Heart left ventricle (tissue), 16 donors: ENCODE measurements around the gene ASB9. TPM values are rescaled to one million over a fixed set of nuclear protein-coding genes. Genes with fewer than 3 reads are reported as not detected.
"Not testable (repeated sequence)": the region's sequence is repeated elsewhere in the genome, so short reads cannot be mapped to it uniquely, and the experiment has no call there.

Experiments used
- ATAC-seq, 4 donors: fragments of 200-7000 bp; cut with Tn5 transposase; one replicate each; pipeline ENCODE4 v1.9.1; 2020 to 2022; ENCODE audit warnings: moderate library complexity in 4 of 4, mild to moderate bottlenecking in 3 of 4, moderate number of reproducible peaks in 1 of 4
- DNase-seq, 5 donors: peaks; one replicate each; pipeline ENCODE4 v3.0.0-alpha.2; 2020
- H3K27ac ChIP-seq, 12 donors: fragments of 200-600 bp; sonication (generic) in 4 of 12; one replicate each; pipeline versions ENCODE4 v1.5.0 to v1.8.0; 2016 to 2022; ENCODE audit warnings: mild to moderate bottlenecking in 2 of 12
- H3K27me3 ChIP-seq, 9 donors: fragments of 200-600 bp; sonication (generic) in 2 of 9; one replicate each; pipeline versions ENCODE4 v1.5.1 to v1.8.0; 2016 to 2022; ENCODE audit warnings: mild to moderate bottlenecking in 3 of 9
- H3K36me3 ChIP-seq, 9 donors: fragments of 200-600 bp; sonication (generic) in 2 of 9; one replicate each; pipeline versions ENCODE4 v1.5.0 to v1.8.0; 2018 to 2022; ENCODE audit warnings: mild to moderate bottlenecking in 2 of 9
- H3K4me1 ChIP-seq, 12 donors: fragments of 200-600 bp; sonication (generic) in 4 of 12; one replicate each; pipeline versions ENCODE4 v1.5.0 to v1.8.0; 2016 to 2022; ENCODE audit warnings: mild to moderate bottlenecking in 3 of 12
- H3K4me3 ChIP-seq, 12 donors: fragments of 200-600 bp; sonication (generic) in 4 of 12; one replicate each; pipeline versions ENCODE4 v1.5.0 to v1.8.0; 2017 to 2022; ENCODE audit warnings: mild to moderate bottlenecking in 9 of 12, moderate library complexity in 4 of 12
- H3K9me3 ChIP-seq, 12 donors: fragments of 200-600 bp; sonication (generic) in 4 of 12; one replicate each; pipeline versions ENCODE4 v1.5.0 to v1.8.0; 2016 to 2022; ENCODE audit warnings: mild to moderate bottlenecking in 1 of 12
- CTCF ChIP-seq, 12 donors: fragments of 200-600 bp; sonication (generic) in 4 of 12; IDR thresholded peaks; one replicate each; pipeline versions ENCODE4 v1.5.0 to v1.8.0; 2018 to 2022; ENCODE audit warnings: antibody characterized with exemption in 12 of 12, mild to moderate bottlenecking in 5 of 12
- POLR2A ChIP-seq, 2 donors: fragments of 450-650 bp; IDR thresholded peaks; one replicate each; pipeline ENCODE4 v1.6.1; 2017; ENCODE audit warnings: antibody characterized with exemption in 2 of 2, mild to moderate bottlenecking in 2 of 2, moderate library complexity in 2 of 2
- WGBS, 4 donors: extraction: QIAGEN DNeasy Blood & Tissue Kit in 2 of 4; methylation state at CpG; one replicate each; pipeline versions ENCODE4 v1.1.5 to v1.1.7; 2013 to 2018; 5-methylcytosine and 5-hydroxymethylcytosine counted together
- intact Hi-C, 10 donors: fragments of 100-400 bp; cut with DNase I; formaldehyde crosslinking; loops; one replicate each; pipeline versions ENCODE4 v1.11.1 to v1.14.2; 2022
- polyA plus RNA-seq, 2 donors: library from polyadenylated mRNA; stranded (reverse); fragments of 200-250 nt; gene quantifications; one replicate each; pipeline ENCODE4 v1.2.3, GENCODE V29; 2013
- total RNA-seq, 9 donors: library from RNA; depleted of rRNA in 2 of 9; stranded (reverse); fragments of >200 nt in 2 of 9; fragmentation: NEBNext Ultra II Directional in 3 of 9; extraction: Animal tissue kit (Norgen Biotek cat#: 25700) in 3 of 9; gene quantifications; one replicate each; pipeline versions ENCODE4 v1.1.0 to v1.2.4, GENCODE V29; 2016 to 2023
- donor health status: ischemic (EF 13 %, LVEDD 7.1; RV severe dilation, severe dysfunction).
- donor health status: healthy with polysubstance abuse.
- donor health status: DM: no; HTN: yes; CAD: no.
- donor health status: DM: no; HTN: no; CAD: no.
- donor health status: ischemic (EF 25% LVEDD 6.9; RV normal size, moderate dysfunction).
- donor health status: ischemic (EF 25% LVEDD 5.7; RV mildly dilated, moderate dysfunction).
- donor health status: healthy.
- donor health status: DM: yes; HTN: yes; CAD: no.
- donor health status: ischemic (EF 35%, LVEDD 5.7; RV mildly dilated, moderate dysfunction).
- donor health status: nonischemic (EF 11% LVEDD 7.7; RV severe dilation, severe dysfunction).
- donor health status: DM: yes; HTN: yes; CAD: no.
- donor health status: PGD.
- donor health status: ischemic (EF 29% LVEDD 5.4; RV normal size, mild dysfunction).
- donor health status: nonischemic (EF 23%, LVEDD 6.1; RV moderate dilation, normal function).

ASB9 gene
- total and polyA plus RNA-seq, 11 donors: 0.37 to 2.8 (median 1.4) TPM

- intact Hi-C loops: no loop called here
- Histone ChIP-seq H3K27me3 (no peaks in the 10 kb centered on the region), H3K9me3 (no peaks in the 10 kb centered on the region), H3K4me3 (no peak overlapping the region), H3K4me1 (peaks cover 0 to 12% (median 4%) of the 10 kb centered on the region in 12 donors), H3K27ac (no peak overlapping the region), H3K36me3 (peaks cover 0 to 16% (median 0%) of the 10 kb centered on the region in 9 donors)
- TF ChIP-seq CTCF (IDR thresholded peaks at IDR 0.05): no peak
- no peak for TF ChIP-seq POLR2A (IDR thresholded peaks at IDR 0.05)
- no peak for ATAC-seq
- WGBS, 4 donors: 83 to 98% (median 89%) methylated on average over 2 of the region's 2 CpGs
- DNase-seq: no peak
Measured at GRCh38 chrX:15293451-15293850, 23.6 kb upstream of the ASB9 start.

- ATAC-seq (no peak), DNase-seq (no peak)
- WGBS, 4 donors: 74 to 91% (median 80%) methylated on average over 3 of the region's 3 CpGs
- no peaks in the 10 kb centered on the region for H3K27me3 ChIP-seq
- TF ChIP-seq CTCF (IDR thresholded peaks at IDR 0.05): no peak
- TF ChIP-seq POLR2A (IDR thresholded peaks at IDR 0.05): no peak
- H3K4me1 ChIP-seq: peaks cover 0 to 6% (median under 1%) of the 10 kb centered on the region in 12 donors
- H3K9me3 ChIP-seq: no peaks in the 10 kb centered on the region
- no peak overlapping the region for H3K27ac ChIP-seq
- H3K4me3 ChIP-seq: no peak overlapping the region
- peaks cover 0 to 20% (median 0%) of the 10 kb centered on the region in 9 donors for H3K36me3 ChIP-seq
- intact Hi-C loops: no loop called here
Measured at GRCh38 chrX:15292861-15293260, 23.0 kb upstream of the ASB9 start.

GRCh38 chrX:15277604-15278003 lies 7.7 kb upstream of the ASB9 start:
- H3K9me3 ChIP-seq: no peaks in the 10 kb centered on the region
- H3K4me3 ChIP-seq: no peak overlapping the region
- H3K27me3 ChIP-seq: peaks cover 0 to 14% (median 0%) of the 10 kb centered on the region in 9 donors
- H3K4me1 ChIP-seq: peaks cover 0 to 5% (median 0%) of the 10 kb centered on the region in 12 donors
- ATAC-seq (peak in 3 of 4 donors; percentile 48 to 77 (median 74)), DNase-seq (no peak)
- TF ChIP-seq CTCF (IDR thresholded peaks at IDR 0.05) (no peak), POLR2A (IDR thresholded peaks at IDR 0.05) (no peak)
- peaks cover 0 to 19% (median 0%) of the 10 kb centered on the region in 9 donors for H3K36me3 ChIP-seq
- 27 to 66% (median 42%) methylated on average over 1 of the region's 1 CpG for WGBS, 4 donors
- peak overlapping the region in 4 of 12 donors; percentile 22 to 56 (median 40) for H3K27ac ChIP-seq
- intact Hi-C loops: no loop called here

- Histone ChIP-seq H3K4me1 (peaks cover 0 to 5% (median 0%) of the 10 kb centered on the region in 12 donors), H3K36me3 (peaks cover 0 to 1% (median 0%) of the 10 kb centered on the region in 9 donors), H3K27me3 (peaks cover 0 to 8% (median 0%) of the 10 kb centered on the region in 9 donors), H3K4me3 (no peak overlapping the region), H3K9me3 (no peaks in the 10 kb centered on the region), H3K27ac (no peak overlapping the region)
- ATAC-seq: no peak
- TF ChIP-seq CTCF (IDR thresholded peaks at IDR 0.05): no peak
- TF ChIP-seq POLR2A (IDR thresholded peaks at IDR 0.05): no peak
- 87 to 98% (median 89%) methylated on average over 2 of the region's 2 CpGs for WGBS, 4 donors
- no peak for DNase-seq
- intact Hi-C loops: no loop called here
Measured at GRCh38 chrX:15274946-15275345, 5.1 kb upstream of the ASB9 start.

GRCh38 chrX:15273275-15273674 lies 3.4 kb upstream of the ASB9 start:
- H3K9me3 ChIP-seq, DNase-seq, H3K27me3 ChIP-seq, H3K27ac ChIP-seq, H3K4me3 ChIP-seq, intact Hi-C loops, H3K36me3 ChIP-seq, H3K4me1 ChIP-seq, ATAC-seq: not testable (repeated sequence)
- WGBS, 4 donors: 78 to 96% (median 93%) methylated on average over 10 of the region's 10 CpGs
